Neuron (in vitro differentiated cells): Measurements from ENCODE around the gene ACTR1A.
"Not testable (repeated sequence)": the region's sequence is repeated elsewhere in the genome, so short reads cannot be mapped to it uniquely, and the experiment has no call there.

ENCODE experiments used
- H2AFZ ChIP-seq: one replicate; pipeline ENCODE4 v1.6.1; 2013; ENCODE audit warnings: low read depth, mild to moderate bottlenecking, inconsistent platforms, low read length, moderate library complexity
- H3K27me3 ChIP-seq: one replicate; pipeline ENCODE4 v1.6.1; 2013; ENCODE audit warnings: low read length; ENCODE audit not compliant: insufficient read depth
- H3K36me3 ChIP-seq: one replicate; pipeline ENCODE4 v1.6.1; 2013; ENCODE audit warnings: low read length; ENCODE audit not compliant: insufficient read depth
- H3K4me1 ChIP-seq: one replicate; pipeline ENCODE4 v1.6.1; 2013; ENCODE audit warnings: low read length; ENCODE audit not compliant: insufficient read depth
- H3K4me3 ChIP-seq: 2 replicates; pipeline ENCODE4 v1.5.1; 2013; ENCODE audit warnings: mild to moderate bottlenecking, low read length, moderate library complexity
- H3K9me3 ChIP-seq: one replicate; pipeline ENCODE4 v1.6.1; 2013; ENCODE audit warnings: low read length

ACTR1A gene

DNA sequence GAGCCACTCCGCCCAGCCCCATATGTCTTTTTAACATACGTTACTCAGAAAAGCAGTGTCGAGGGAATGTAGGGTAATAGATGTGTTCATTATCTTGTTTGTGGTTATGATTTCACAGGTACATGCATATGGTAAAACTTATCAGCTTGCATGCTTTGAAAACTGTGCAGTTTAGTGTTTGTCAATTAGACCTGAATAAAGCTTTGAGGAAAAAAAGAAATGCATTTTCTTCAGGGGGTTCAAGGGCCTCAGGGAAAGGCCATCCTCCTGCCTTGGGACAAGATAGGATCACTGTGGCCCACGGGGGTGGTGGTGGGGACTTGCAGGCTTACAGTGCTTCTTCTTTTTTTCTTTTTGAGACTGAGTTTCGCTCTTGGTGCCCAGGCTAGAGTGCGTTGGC, 35.2 kb downstream of the ACTR1A start:
- no peaks in the 10 kb centered on the region for H3K27me3 ChIP-seq
- no peaks in the 10 kb centered on the region for H3K9me3 ChIP-seq
- H3K4me3 ChIP-seq, result no peak overlapping the region
- H3K36me3 ChIP-seq, result no peaks in the 10 kb centered on the region
- H2AFZ ChIP-seq, result no peak overlapping the region
- H3K4me1 ChIP-seq, result peaks cover 7% of the 10 kb centered on the region

DNA sequence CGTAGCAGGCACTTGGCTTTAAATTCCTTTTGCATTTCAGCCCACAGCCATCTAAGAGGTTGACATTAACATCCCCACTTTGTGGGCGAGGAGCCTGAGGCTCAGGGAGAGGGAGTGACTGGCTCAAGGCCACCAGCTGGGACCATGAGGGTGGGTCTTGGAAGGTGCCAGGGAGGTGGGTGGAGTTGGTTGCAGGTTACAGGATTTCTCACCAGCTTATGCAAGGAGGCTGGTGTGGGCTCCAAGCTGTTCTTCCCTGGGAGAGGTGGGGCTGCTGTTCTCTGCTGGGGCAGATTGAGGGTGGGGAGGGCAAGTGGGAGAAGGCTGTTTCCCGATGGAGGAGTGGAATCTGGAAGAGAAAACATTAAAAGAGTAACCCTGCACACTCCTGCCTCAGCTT, 37.0 kb downstream of the ACTR1A start:
- Histone ChIP-seq H3K4me1 (peaks cover 21% of the 10 kb centered on the region), H3K36me3 (no peaks in the 10 kb centered on the region), H3K27me3 (no peaks in the 10 kb centered on the region), H3K4me3 (no peak overlapping the region), H3K9me3 (no peaks in the 10 kb centered on the region), H2AFZ (no peak overlapping the region)

GRCh38 chr10:102463983-102464382, 38.5 kb downstream of the ACTR1A start:
- Histone ChIP-seq H3K27me3 (no peaks in the 10 kb centered on the region), H2AFZ (no peak overlapping the region), H3K4me1 (peaks cover 21% of the 10 kb centered on the region), H3K36me3 (no peaks in the 10 kb centered on the region), H3K4me3 (no peak overlapping the region), H3K9me3 (no peaks in the 10 kb centered on the region)

GRCh38 chr10:102462512-102463054, 39.9 kb downstream of the ACTR1A start:
- H3K27me3 ChIP-seq, result no peaks in the 10 kb centered on the region
- no peak overlapping the region for H3K4me3 ChIP-seq

GRCh38 chr10:102461187-102462054, 41.1 kb downstream of the ACTR1A start:
- H2AFZ ChIP-seq, result peak overlapping the region; percentile 50
- no peaks in the 10 kb centered on the region for H3K27me3 ChIP-seq

More at GRCh38 chr10:102462512-102463054, 39.9 kb downstream of the ACTR1A start:
- Histone ChIP-seq H2AFZ (no peak overlapping the region), H3K36me3 (no peaks in the 10 kb centered on the region), H3K4me1 (peaks cover 21% of the 10 kb centered on the region), H3K9me3 (no peaks in the 10 kb centered on the region)

GRCh38 chr10:102460836-102461186, 41.7 kb downstream of the ACTR1A start:
- H3K27me3 ChIP-seq, result no peaks in the 10 kb centered on the region
- peaks cover 21% of the 10 kb centered on the region for H3K4me1 ChIP-seq
- H3K9me3 ChIP-seq, result no peaks in the 10 kb centered on the region
- no peaks in the 10 kb centered on the region for H3K36me3 ChIP-seq
- H3K4me3 ChIP-seq, result peak overlapping the region; percentile 62
- H2AFZ ChIP-seq, result peak overlapping the region; percentile 50

More at GRCh38 chr10:102461187-102462054, 41.1 kb downstream of the ACTR1A start:
- peaks cover 21% of the 10 kb centered on the region for H3K4me1 ChIP-seq
- H3K4me3 ChIP-seq, result peak overlapping the region; percentile 62
- no peaks in the 10 kb centered on the region for H3K9me3 ChIP-seq
- no peaks in the 10 kb centered on the region for H3K36me3 ChIP-seq

- Histone ChIP-seq H3K4me3 (no peak overlapping the region), H3K9me3 (no peaks in the 10 kb centered on the region), H3K4me1 (peaks cover 21% of the 10 kb centered on the region), H2AFZ (no peak overlapping the region), H3K27me3 (no peaks in the 10 kb centered on the region), H3K36me3 (no peaks in the 10 kb centered on the region)
Measured at GRCh38 chr10:102458656-102459055, 43.9 kb downstream of the ACTR1A start.

DNA sequence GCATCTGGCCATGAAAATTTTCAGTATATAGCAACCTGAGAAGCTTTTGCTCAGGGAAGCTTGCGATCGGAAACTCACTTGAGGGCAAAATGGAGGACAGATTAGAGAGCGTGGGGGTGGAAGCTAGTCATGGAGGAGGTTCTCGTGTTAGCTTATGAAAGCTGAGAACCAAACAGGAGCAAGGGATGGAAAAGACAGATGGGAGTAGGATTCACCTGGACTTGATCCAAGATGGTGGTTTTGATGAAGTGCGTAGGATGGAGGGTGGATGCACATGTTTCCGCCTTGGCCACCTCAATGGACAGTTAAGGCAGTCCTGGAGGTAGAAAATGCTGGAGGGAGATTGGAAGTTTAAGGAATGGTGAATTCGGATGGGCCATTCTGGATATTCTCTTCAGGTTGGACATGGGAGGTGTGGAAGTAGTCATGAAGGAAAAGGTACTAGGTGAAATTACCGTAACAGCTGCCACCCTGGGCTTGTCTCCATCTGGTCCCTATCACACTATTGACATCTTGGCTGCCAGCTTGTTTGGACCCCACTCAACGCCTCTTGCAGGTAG, 44.8 kb downstream of the ACTR1A start:
- H3K4me1 ChIP-seq, result peaks cover 22% of the 10 kb centered on the region
- no peak overlapping the region for H3K4me3 ChIP-seq
- no peaks in the 10 kb centered on the region for H3K27me3 ChIP-seq
- H3K9me3 ChIP-seq, result no peaks in the 10 kb centered on the region
- no peaks in the 10 kb centered on the region for H3K36me3 ChIP-seq
- no peak overlapping the region for H2AFZ ChIP-seq

GRCh38 chr10:102455893-102456471, 46.5 kb downstream of the ACTR1A start:
- no peaks in the 10 kb centered on the region for H3K27me3 ChIP-seq
- no peak overlapping the region for H3K4me3 ChIP-seq
- H3K9me3 ChIP-seq, result no peaks in the 10 kb centered on the region
- no peak overlapping the region for H2AFZ ChIP-seq
- H3K36me3 ChIP-seq, result no peaks in the 10 kb centered on the region
- H3K4me1 ChIP-seq, result peaks cover 15% of the 10 kb centered on the region

DNA sequence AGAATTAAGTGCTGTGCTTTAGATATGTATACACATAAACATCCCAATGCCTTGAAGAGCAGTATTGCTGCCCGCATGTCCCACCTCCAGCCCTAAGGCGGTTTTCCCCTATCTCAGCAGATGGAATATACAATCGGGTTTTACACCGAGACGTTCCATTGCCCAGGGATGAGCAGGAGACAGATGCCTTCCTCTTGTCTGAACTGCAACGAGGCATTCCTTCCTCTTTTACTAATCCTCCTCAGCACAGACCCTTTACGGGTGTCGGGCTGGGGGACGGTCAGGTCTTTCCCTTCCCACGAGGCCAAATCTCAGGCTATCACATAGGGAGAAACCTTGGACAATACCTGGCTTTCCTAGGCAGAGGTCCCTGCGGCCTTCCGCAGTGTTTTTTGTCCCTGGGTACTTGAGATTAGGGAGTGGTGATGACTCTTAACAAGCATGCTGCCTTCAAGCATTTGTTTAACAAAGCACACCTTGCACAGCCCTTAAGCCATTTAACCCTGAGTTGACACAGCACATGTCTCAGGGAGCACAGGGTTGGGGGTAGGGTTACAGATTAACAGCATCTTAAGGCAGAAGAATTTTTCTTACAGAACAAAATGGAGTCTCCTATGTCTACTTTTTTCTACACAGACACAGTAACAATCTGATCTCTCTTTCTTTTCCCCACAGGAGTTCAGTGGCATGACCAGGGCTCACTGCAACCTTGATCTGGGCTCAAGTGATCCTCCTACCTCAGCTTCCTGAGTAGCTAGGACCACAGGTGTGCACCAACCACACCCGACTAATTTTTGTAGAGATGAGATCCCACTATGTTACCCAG, 47.6 kb downstream of the ACTR1A start:
- not testable (repeated sequence) for H3K36me3 ChIP-seq, H3K27me3 ChIP-seq, H3K9me3 ChIP-seq, H3K4me3 ChIP-seq, H2AFZ ChIP-seq
- H3K4me1 ChIP-seq, result peaks cover 12% of the 10 kb centered on the region

- Histone ChIP-seq H2AFZ (no peak overlapping the region), H3K36me3 (no peaks in the 10 kb centered on the region), H3K4me1 (peaks cover 15% of the 10 kb centered on the region), H3K27me3 (no peaks in the 10 kb centered on the region), H3K4me3 (no peak overlapping the region), H3K9me3 (no peaks in the 10 kb centered on the region)
Measured at GRCh38 chr10:102453502-102453901, 49.0 kb downstream of the ACTR1A start.

- no peaks in the 10 kb centered on the region for H3K36me3 ChIP-seq
Measured at GRCh38 chr10:102452672-102453340, 49.7 kb downstream of the ACTR1A start.

More at GRCh38 chr10:102452672-102453340, 49.7 kb downstream of the ACTR1A start:
- Histone ChIP-seq H3K27me3 (no peaks in the 10 kb centered on the region), H3K9me3 (no peaks in the 10 kb centered on the region), H3K4me3 (no peak overlapping the region), H2AFZ (no peak overlapping the region), H3K4me1 (peaks cover 15% of the 10 kb centered on the region)
